Measurements from ENCODE around the gene CDK16. TPM values are rescaled to one million over a fixed set of nuclear protein-coding genes. Genes with fewer than 3 reads are reported as not detected.

CDK16 gene
- total RNA-seq, 1 donor: 81.6 TPM

DNA sequence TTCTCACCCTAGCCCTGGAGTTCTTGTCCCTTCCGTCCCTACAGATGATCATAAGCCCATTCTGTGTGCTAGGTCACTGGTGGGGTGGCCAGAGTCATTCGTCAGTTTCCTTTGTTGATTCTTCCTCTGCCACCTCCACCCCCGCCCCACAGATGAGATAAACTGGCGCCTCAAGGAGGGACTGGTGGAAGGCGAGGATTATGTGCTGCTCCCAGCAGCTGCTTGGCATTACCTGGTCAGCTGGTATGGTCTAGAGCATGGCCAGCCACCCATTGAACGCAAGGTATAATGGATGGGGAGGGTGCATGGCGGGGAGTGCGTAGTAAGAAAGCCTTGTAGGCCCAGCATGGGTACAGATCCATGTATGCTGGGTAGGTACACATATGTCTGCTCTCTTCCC lies 20.7 kb downstream of the CDK16 start:
- DNase-seq (ENCODE audit: low read depth): no peak
- H3K4me3 ChIP-seq (ENCODE audit: low read depth, low read length): no peak overlapping the region
- TF ChIP-seq, protein P1, sequence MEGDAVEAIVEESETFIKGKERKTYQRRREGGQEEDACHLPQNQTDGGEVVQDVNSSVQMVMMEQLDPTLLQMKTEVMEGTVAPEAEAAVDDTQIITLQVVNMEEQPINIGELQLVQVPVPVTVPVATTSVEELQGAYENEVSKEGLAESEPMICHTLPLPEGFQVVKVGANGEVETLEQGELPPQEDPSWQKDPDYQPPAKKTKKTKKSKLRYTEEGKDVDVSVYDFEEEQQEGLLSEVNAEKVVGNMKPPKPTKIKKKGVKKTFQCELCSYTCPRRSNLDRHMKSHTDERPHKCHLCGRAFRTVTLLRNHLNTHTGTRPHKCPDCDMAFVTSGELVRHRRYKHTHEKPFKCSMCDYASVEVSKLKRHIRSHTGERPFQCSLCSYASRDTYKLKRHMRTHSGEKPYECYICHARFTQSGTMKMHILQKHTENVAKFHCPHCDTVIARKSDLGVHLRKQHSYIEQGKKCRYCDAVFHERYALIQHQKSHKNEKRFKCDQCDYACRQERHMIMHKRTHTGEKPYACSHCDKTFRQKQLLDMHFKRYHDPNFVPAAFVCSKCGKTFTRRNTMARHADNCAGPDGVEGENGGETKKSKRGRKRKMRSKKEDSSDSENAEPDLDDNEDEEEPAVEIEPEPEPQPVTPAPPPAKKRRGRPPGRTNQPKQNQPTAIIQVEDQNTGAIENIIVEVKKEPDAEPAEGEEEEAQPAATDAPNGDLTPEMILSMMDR (IDR thresholded peaks at IDR 0.05; ENCODE audit: insufficient read depth, low read depth, low read length): no peak

GRCh38 chrX:47239898-47240545 lies 21.5 kb downstream of the CDK16 start:
- no peak overlapping the region for H3K4me3 ChIP-seq (ENCODE audit: low read depth, low read length)
- DNase-seq (ENCODE audit: low read depth): no peak
- TF ChIP-seq, protein P1 (IDR thresholded peaks at IDR 0.05; ENCODE audit: insufficient read depth, low read depth, low read length): no peak

DNA sequence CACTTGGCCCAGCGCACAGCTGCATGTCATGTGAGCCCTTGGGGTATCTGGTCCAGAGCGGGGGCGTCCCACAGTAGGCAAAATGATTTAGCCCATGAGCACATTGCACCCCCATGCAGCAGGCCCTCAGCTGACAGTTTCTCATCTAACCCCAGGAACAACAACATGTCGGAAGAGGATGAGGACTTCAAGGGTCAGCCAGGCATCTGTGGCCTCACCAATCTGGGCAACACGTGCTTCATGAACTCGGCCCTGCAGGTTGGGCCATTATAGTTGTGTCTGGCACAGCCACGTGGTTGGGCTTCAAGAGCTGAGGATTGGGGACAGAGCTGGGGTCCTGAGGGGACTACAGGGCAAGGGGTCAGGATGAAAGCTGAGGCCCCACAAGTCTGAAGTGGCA lies 22.1 kb downstream of the CDK16 start:
- TF ChIP-seq, protein P1 (IDR thresholded peaks at IDR 0.05; ENCODE audit: insufficient read depth, low read depth, low read length): no peak
- no peak for DNase-seq (ENCODE audit: low read depth)
- no peak overlapping the region for H3K4me3 ChIP-seq (ENCODE audit: low read depth, low read length)

DNA sequence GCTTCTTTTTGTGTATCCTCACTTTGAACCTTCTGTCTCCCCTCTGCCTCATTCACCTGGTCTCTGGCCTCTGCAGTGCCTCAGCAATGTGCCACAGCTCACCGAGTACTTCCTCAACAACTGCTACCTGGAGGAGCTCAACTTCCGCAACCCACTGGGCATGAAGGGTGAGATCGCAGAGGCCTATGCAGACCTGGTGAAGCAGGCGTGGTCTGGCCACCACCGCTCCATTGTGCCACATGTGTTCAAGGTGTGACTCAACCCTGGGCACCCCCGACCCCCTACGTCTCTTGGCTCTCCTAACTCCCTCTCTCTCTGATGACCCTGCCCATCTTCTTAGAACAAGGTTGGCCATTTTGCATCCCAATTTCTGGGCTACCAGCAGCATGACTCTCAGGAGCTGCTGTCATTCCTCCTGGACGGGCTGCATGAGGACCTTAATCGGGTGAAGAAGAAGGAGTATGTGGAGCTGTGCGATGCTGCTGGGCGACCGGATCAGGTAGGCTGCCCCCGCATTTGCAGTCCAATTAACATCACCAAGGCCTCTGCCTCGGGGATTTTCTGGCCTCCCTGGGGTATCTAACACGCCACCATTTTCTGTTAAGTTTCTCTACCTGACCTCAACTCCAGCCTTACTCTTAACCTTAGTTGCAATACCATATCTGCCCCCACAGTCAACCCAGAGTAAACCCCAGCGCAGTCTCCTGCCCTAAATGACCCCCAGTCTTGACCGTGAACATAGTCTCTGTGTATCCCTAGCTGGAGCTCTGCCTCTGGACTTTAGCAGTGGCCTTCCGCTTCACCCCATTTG lies 22.9 kb downstream of the CDK16 start:
- TF ChIP-seq, protein P1 (IDR thresholded peaks at IDR 0.05; ENCODE audit: insufficient read depth, low read depth, low read length): no peak
- DNase-seq (ENCODE audit: low read depth): no peak
- H3K4me3 ChIP-seq (ENCODE audit: low read depth, low read length): no peak overlapping the region

DNA sequence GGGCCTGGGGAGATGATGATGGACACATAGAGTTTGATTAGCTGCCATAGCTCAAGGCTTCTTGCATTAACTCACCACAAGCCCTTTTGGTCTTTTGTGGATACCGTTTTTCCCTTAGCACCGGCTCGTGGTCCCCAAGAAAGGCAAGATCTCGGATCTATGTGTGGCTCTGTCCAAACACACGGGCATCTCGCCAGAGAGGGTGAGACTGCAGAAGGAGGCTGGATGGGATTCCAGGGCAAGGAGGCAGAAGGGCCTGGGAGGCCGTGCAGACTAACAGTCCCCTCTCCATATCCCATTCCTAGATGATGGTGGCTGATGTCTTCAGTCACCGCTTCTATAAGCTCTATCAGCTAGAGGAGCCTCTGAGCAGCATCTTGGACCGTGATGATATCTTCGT lies 23.8 kb downstream of the CDK16 start:
- TF ChIP-seq, protein P1 (IDR thresholded peaks at IDR 0.05; ENCODE audit: insufficient read depth, low read depth, low read length): no peak
- no peak for DNase-seq (ENCODE audit: low read depth)
- H3K4me3 ChIP-seq (ENCODE audit: low read depth, low read length): no peak overlapping the region

DNA sequence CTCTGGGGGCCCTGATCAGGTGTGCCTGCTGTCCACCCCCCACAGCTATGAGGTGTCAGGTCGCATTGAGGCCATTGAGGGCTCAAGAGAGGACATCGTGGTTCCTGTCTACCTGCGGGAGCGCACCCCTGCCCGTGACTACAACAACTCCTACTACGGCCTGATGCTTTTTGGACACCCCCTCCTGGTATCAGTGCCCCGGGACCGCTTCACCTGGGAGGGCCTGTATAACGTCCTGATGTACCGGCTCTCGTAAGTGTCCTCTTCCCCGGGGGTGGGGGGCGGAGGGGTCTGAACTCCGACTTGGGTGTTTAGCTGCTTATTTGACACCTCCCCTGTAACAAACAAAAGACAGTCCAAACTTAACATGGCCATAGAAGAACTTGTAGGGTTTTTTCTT lies 24.9 kb downstream of the CDK16 start:
- no peak overlapping the region for H3K4me3 ChIP-seq (ENCODE audit: low read depth, low read length)
- TF ChIP-seq, protein P1 (IDR thresholded peaks at IDR 0.05; ENCODE audit: insufficient read depth, low read depth, low read length): no peak
- no peak for DNase-seq (ENCODE audit: low read depth)
